Stimulated activated CD4-positive, alpha-beta T cell treated with anti-CD3 and anti-CD28 coated beads, Interleukin-1b, Interleukin-23, amount 100 ng/mL, for 1 hour (primary cell): ENCODE results near the gene P2RY12.

ENCODE experiments used
- DNase-seq, 2 donors: peaks; one replicate each; pipeline ENCODE4 v3.0.0-alpha.2; 2020; ENCODE audit warnings: low read depth in 2 of 2

P2RY12 gene

DNA sequence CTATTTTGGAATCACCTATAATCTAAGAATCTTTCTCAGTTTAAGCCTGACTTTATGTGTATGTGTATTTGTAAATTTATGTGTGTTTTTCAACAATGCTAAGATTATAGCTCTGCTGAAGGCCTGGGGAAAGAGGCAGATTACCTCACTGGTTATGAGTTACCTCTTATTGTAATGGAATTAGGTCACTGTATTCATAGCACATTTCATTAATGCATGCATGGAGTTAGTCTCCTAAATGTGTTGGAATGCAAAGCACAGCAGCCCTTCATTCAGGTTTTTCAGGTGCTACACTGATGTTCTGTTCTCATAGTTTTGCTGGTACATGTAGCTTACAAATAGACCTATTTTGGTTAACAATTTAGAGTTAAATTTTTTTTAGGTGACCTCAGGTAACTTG lies 77.4 kb downstream of the P2RY12 start:
- DNase-seq = no peak

DNA sequence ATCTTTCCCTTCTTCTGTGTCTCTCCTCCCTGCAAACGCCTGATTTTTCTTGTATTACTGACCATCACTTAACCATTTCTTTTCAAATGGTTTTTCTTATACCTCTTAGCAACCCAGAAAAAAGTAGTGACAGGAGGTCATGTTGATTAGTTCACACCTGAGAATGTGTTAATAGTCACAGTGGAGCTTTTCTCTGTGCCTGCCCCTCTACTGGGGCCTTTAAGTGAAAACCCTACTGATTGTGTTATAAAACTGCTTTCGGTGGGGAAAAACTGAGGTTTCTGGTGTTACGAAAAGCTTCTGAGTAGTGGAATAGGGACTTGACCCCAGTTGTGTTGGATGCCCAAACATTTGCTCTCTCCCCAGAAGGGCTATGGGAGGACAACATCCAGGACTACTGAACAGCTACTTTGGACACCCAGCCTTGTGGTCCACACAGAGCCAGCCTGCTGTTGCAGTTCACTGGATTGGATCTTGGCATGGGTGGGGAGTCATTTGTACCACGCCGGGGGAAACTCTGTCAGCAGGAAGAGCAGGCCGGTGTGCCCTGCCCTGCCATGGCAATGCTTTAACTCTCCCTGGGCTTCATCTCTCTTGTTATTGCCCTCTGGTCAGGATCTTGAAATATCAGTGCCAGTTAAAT lies 78.3 kb downstream of the P2RY12 start:
- DNase-seq = no peak

DNA sequence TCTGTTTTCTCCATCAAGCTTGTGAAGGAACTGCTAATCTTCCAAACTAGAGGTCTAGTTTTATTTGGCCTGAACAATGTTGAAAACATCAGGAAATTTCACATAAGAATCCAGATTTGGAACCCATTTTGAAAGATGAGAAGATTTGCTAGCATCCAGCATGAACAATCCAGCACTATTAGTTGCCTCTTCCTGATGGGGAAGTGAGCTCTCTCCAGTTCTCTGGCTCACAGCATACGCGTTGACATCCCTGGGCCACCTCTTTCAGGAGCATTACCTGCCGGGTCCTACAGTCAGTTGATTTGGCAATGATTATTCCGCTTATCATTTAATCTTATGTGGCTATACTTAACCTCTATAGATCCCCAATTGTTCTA lies 78.8 kb downstream of the P2RY12 start:
- DNase-seq = no peak

DNA sequence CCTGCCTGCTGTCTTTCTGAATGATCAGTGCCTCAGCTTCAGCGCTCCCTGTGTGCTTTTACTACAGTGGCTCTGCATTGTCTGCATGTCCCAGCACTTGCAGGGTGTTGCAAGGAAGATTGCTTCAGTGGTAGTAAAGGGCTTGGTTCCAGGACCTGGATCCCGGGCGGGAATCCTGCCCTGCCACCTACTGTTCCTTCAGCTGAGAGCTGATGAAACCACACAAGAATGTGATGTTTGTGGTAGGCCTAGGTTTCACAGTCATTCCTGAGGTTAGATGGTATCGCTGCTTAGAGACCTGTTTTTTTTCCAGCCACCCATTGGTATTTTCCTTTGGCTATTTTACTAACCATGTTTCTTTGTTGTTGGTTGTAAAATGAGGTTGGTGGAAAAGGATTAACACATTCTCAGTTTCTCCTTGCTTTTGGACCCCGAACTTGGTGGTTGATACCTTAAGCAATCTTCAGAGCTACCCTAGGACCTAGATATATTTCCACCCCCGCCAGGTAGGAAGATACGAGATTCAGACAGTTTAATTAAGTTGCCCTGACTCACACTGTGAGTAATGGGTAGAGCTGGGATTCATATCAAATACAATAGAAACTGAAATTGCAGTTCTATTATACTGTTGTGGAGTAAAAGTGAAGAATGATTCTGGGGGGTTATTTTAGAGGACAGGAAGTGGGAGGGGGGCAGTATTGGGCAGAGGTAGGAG lies 79.3 kb downstream of the P2RY12 start:
- no peak for DNase-seq

DNA sequence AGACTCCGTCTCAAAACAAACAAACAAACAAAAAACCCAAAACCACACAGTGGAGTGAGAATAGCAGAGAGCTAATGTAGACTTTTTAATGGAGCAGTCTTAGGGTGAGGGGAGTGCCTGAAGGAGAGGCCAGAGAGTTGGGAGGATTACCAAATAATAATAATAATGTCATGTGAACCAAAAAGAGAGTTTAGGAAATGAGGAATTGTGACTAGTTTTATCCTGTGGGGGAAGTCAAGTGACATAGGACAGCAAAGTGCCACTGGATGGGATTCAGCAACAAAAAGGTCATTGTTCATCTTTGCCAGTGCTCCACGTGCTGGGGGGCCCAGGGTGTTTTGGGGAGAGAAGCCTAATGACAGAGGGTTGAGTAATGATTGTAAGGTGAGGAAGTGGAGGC lies 80.8 kb downstream of the P2RY12 start:
- DNase-seq = no peak

DNA sequence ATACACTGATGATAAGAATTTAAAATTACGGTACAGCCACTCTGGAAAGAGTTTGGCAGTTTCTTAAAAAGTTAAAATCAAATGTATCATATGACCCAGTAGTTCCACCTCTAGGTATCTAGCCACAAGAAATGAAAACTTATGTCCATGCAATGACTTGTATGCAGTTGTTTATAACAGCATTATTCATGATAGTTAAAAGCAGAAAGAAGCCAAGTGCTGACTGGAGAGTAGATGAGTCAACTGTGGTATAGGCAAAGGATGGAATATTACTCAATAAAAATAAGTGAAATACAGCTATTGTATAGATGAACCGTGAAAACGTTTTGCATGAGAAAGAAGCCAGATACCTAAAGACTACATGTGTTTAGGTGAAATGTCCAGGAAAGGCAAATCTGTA lies 82.8 kb downstream of the P2RY12 start:
- DNase-seq = no peak

DNA sequence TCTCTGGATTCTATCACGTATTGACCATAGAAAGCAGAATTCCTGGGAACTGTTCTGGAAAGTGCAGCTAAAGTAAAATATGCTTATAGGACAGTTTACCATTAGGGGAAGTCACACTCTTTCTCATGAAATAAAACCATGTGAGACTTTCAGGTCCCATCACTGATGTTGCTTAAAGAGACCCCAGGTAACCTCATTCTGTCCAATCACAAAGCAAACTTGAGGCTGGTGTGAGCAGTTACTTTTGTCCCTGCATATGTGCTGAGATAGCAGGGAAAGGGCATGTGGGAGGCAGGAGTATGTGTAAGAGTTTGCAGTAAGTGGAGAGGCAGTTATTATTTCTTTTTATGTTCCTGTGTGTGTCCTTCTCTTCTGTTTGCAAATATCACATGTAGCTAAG lies 84.0 kb downstream of the P2RY12 start:
- no peak for DNase-seq

DNA sequence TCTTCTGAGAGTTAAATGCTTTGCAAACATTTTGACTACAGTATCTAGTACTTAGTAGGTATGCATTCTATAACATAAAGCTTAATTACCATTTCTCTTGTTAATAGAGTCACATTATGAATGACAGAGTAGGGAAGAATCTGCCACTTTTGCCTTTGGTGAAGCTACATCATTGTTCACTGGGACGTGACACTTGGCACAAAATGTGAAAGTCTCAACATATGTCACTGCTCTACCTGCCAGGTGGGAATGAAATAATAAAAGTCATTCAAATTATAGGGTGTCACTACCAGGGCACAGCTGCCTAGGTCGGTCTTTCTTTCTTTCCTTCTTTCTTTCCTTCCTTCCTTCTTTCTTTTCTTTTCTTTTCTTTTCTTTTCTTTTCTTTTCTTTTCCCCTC lies 85.5 kb downstream of the P2RY12 start:
- no peak for DNase-seq

DNA sequence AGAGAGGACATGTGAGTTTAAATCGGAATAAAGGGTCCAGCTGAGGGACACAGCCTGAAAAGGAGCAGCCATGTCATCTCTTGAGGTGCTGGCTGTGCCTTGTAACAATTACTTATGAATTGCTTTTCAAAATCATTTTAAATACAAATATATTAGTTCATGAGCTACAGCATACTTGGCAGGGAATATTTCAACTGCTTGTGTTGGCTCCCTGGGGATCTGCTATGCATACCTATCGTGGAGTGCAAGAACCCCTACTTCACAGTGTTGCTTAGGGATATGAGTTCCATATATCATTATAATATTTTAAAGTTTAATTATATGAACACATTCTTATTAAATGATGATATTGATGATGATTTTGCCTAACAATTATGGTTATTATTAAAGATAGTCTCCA lies 87.1 kb downstream of the P2RY12 start:
- DNase-seq = no peak

DNA sequence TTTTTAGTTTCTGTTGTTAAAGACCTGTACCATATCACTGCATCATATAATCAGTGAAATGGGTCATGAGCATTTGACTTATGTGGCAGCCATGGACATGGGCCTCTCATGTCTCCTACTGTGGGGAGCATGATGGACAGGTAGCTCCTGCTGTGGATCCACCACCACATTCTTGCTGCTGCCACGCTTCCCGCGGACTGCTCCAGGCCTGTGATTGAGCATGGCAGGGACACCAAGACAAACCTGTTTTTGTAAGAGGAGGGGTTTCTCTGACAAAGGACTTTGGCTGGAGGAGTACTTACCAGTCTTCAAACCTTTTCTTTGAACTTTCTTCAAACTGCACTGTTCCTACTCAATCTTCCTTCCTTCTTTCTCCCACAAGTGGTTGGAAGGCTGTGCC lies 88.3 kb downstream of the P2RY12 start:
- no peak for DNase-seq

DNA sequence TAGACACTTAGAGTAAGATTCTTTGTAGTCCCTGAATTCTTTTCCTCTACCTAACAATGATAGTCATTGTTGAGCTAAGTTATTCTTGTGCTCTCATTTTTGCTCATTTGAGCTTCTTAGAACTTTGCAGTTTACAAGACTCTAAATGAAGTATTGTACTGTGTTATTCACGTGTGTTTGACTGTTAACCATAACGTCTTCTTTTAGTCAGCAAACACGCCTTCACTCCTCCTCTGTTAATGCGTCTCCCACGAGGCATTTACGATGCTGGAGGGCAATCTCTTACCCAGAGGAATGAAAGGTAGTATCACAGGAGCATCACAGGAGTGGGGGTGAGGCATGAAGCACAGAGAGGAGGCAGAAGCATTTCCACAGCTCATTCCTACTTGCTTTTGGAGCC lies 91.4 kb downstream of the P2RY12 start:
- no peak for DNase-seq

DNA sequence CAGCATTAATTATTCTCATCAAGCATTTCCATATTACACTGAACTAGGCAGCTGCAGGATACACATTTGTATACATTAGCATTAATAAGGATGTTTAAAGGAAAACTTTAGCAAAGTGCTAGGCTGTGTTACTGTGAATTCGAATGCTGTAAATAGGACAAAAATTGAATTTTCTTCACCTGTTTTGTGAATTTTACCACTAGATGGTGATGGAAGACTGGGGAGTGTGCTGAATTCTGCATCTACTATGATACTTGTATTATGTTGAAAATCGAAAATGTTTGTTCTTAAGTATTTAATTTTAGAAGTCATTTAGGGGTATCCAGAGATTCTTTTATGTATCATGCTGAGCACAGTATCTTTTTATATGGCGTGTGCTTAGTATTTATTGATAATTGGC lies 93.9 kb downstream of the P2RY12 start:
- DNase-seq = no peak

DNA sequence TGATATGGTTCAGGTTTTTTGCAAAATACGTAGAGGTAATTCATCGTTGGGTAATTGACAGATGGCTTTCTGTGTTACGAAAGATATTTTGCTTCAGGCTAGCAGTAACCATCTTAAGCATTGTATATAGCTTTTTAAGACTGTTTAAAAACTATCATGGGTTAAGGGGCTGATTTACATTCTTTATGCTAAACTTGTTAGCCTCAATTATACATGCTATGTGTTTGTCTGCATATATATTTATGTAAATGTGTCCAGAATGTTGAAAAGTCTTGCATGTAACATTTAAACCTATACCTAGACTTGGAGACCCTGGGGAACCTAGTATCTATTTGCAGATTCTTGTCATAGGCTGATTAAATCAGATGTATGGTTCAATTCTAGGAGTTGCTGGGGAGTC lies 95.1 kb downstream of the P2RY12 start:
- no peak for DNase-seq
